HG02885 (cell line): Measurements from ENCODE around the gene GABRR3.
A peak's percentile ranks its signal among the peaks of the same experiment; 100 is the strongest.

Experiments used
- ATAC-seq: cut with Tn5 transposase; IDR thresholded peaks from one replicate; pipeline ENCODE4 v1.9.1; 2021; ENCODE audit warnings: mild to moderate bottlenecking; ENCODE audit not compliant: unreplicated experiment, poor library complexity

Gene GABRR3

DNA sequence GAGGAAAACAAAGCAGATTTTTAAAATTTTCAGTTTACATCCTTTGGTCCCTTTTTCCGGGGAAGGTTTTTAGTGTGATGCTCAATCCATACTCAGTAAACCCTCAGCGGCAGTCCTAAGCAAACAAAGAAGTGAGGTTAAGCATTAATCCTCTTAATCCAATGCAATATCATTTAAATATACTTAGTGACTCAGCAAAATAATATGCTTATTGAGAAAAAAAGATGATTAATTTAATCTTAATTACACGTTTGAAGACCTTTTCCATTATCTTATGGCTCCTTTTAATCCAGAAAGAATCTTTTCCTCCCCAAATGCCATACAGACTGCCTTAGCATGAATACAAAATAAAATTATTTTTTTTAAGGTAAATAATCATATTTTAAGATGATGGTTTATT is at the start of gene GABRR3:
GABRR3 (minus strand) TSS at position 108 of the 400 bp plus-strand sequence. CDS start 328 bp downstream, outside the sequence.
- ATAC-seq, result no peak

GRCh38 chr3:98073486-98073885 is 38.4 kb upstream of the GABRR3 start:
- no peak for ATAC-seq

DNA sequence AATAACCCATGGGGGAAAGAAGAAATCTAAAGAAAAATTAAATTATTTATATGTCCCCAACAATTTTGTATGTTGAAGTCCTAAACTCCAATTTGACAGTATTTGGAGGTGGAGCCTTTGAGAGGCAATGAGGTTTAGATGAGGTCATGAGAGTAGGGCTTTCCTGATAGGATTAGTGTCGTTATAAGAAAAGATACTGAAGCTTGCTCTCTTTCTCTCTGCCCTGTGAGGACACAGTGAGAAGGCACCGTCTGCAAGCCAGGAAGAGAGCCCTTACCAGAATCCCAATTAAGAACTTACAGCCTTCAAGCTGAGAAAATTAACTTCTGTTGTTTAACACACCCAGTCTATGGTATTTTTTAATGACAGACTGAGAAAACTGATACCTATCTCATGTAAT is 35.7 kb upstream of the GABRR3 start:
- no peak for ATAC-seq

- ATAC-seq, result no peak
Measured at GRCh38 chr3:98068824-98069223, 33.7 kb upstream of the GABRR3 start.

GRCh38 chr3:98058244-98058960 is 23.3 kb upstream of the GABRR3 start:
- ATAC-seq, result no peak

GRCh38 chr3:98057631-98058030 is 22.5 kb upstream of the GABRR3 start:
- no peak for ATAC-seq

DNA sequence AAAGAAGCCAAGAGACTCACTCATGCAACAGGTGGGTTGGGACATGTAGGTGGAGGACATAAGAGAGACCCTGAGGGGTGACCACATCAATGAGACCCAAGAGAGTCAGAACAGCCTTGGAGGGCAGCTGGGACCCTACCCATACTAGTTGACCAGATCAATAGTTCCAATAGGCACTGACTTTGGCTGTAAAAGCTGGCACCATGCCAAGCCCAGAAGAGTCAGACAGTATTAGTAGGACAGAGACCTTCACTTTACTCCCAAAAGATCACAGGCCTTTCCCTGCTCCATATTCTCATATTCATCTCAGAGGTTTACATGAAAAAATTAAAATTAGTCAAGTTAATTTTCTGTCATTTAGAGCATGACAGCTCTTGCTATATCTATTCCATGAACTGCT is 20.9 kb upstream of the GABRR3 start:
- ATAC-seq, result no peak

GRCh38 chr3:98049271-98049670 is 14.2 kb upstream of the GABRR3 start:
- no peak for ATAC-seq

- no peak for ATAC-seq
Measured at GRCh38 chr3:98048586-98048985, 13.5 kb upstream of the GABRR3 start.

DNA sequence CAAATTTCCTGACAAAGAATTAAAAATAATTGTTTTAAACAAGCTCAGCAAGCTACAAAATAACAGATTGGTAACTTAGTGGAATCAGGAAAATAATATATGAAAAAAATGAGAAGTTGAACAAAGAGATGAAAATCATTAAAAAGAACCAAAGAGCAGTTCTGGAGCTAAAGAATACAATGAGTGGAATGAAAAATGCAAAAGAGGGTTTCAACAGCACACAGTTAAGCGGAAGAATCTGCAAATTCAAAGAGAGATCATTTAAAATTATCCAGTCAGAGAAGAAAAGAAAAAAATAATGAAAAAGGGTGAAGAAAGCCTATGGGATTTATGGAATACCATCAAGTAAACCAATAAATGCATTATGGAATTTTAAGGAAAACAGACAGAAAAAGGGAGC is 6.2 kb upstream of the GABRR3 start:
- no peak for ATAC-seq

DNA sequence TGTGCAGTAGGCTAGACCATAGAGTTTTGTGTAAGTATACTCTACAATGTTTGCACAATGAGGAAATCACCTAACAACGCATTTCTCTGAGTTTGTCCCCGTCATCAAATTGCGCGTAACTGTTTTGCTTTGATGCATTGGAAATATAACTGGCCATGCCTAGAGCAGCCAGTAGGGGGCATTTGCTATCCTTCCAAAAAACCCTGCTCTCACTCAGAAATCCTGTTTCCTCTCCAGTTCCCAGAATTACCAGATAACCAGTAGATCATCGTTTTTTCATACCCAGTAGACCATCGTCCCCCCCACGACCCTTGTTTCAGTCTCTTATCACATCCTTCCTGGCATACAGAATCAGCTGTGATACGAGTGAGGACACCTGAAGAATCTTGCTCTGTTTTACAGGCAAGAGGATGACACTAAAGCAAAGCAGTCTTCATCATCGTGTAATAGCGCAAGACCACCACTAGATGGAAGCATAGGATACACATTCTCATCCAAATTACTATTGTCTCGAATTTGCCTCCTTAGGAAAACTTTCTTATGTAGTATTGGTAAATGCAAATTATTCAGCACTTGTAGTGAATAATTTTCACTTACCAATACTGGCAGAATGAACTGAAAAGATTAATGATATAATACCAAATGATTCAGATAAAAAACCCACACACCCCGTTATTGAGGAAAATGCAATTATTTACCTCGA is 4.4 kb upstream of the GABRR3 start:
- peak; percentile 97 for ATAC-seq

DNA sequence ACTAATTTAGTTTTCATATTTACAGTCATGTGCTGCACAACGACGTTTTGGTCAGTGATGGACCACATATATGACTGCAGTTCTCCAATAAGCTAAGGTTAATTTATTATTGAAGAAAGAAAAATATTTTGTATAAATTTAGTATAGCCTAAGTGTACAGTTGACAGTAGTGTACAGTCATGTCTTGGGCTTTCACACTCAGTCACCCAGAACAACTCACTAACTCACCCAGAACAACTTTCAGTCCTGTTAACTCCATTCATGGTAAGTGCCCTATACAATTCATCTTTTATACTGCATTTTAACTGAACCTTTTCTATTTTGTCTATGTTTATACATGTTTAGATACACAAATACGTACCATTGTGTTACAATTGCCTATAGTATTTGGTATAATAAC is 3.8 kb upstream of the GABRR3 start:
- ATAC-seq, result peak; percentile 15

- no peak for ATAC-seq
Measured at GRCh38 chr3:98038286-98038685, 3.2 kb upstream of the GABRR3 start.

DNA sequence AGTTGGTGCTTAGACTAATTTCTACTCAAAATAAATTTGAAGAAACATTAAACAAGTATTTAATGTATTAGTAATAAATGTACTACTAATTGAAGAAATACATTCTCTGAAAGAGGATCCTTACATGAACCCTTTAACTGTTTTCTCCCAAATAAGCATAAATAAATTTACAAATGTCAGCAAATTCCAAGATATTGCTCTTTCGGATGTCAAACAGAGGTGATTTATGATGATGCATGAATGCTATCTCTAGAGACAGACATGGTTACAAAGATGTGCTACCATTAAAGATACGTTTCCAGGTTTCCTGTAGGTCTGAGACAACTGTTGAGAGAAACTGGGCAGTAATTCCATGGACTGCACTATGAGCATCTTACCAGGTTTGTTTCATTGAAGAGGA is 629 bp downstream of the GABRR3 start:
- ATAC-seq, result no peak

GRCh38 chr3:98034036-98034435 is 1.1 kb downstream of the GABRR3 start:
- no peak for ATAC-seq

- ATAC-seq, result no peak
Measured at GRCh38 chr3:98032904-98033303, 2.2 kb downstream of the GABRR3 start.

DNA sequence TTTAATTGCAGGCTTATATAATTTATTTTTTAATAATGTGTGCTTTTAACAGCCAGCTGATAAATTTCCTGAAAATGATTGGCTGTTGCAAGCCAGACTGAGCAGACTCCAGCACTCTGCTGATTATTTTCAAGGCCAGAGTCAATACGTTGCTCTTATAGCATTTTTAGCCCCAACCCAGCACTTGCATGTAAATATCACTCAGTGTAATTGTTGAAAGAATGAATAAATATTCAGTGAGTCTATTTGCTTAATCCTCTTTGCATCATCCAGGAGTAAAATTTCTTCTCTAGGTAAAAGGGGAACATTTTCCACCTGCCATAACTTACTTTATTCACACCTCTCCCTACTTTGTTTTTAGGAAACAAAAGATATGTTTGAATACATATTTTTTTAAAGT is 2.9 kb downstream of the GABRR3 start:
- ATAC-seq, result no peak

DNA sequence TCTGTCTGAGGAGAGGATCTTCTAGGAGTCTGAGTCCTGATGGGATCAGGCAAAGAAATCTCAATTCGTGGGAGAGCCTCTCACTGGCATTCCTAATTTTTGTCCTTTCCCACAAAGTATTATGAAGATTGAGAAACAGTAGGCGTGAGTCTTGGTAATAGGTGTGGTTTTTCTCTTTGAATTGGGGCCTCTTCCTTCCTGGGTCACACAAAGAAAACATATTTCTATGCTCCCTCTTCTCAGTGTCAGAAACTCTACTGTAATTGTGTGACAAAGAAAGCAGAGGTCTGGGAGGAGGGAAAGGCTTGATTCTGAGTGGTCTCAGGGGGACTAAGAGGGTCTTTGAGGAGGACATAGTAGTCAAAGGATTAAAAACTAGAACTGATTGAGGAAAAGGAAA is 6.0 kb downstream of the GABRR3 start:
- ATAC-seq, result no peak

DNA sequence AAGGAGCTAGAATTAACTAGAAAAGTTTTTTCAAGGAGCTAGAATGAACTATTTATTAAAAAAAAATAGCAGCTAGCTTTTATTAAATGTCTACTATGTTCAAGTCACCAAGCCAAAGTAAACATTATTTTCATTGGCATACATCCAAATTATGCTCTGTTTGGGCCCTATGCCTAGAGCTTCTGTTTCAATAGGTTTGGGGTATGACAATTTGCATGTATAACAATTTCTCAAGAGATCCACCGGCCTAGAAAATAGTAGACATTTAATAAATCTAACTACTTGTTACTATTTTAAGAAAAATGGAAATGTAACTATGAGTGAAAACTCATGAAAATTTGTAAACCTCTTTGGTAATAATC is 8.0 kb downstream of the GABRR3 start:
- no peak for ATAC-seq

GRCh38 chr3:98026425-98027084 is 8.6 kb downstream of the GABRR3 start:
- ATAC-seq, result no peak

- no peak for ATAC-seq
Measured at GRCh38 chr3:98025392-98025945, 9.6 kb downstream of the GABRR3 start.
